Measurements from ENCODE around the gene GRIP1. TPM values are rescaled to one million over a fixed set of nuclear protein-coding genes. Genes with fewer than 3 reads are reported as not detected.

Gene GRIP1
- total and polyA plus RNA-seq, 2 donors from 2014 or later: 3.9 to 18.4 TPM

GRCh38 chr12:66495709-66496108, 183.2 kb downstream of the GRIP1 start:
- no peak for FAIRE-seq
- no peak for TF ChIP-seq CTCF (IDR thresholded peaks at IDR 0.05; ENCODE audit: borderline replicate concordance, extremely low read depth, insufficient read depth)
- Histone ChIP-seq H3K27ac (ENCODE audit: low read depth in 2 of 2, low read length in 2 of 2) (no peak overlapping the region), H3K9me3 (ENCODE audit: control insufficient read depth in 2 of 3, insufficient read depth in 1 of 3, low read length in 3 of 3) (no peaks in the 10 kb centered on the region), H3K4me3 (ENCODE audit: low read length in 3 of 3) (no peak overlapping the region), H3K4me1 (ENCODE audit: control insufficient read depth in 2 of 3, insufficient read depth in 2 of 3, low read depth in 1 of 3, low read length in 3 of 3) (no peaks in the 10 kb centered on the region), H3K27me3 (ENCODE audit: control insufficient read depth, insufficient read depth, low read length) (no peaks in the 10 kb centered on the region), H3K36me3 (ENCODE audit: control insufficient read depth in 2 of 3, insufficient read depth in 3 of 3, low read length in 3 of 3) (no peaks in the 10 kb centered on the region), H3K9ac (ENCODE audit: low read length in 3 of 3) (no peak overlapping the region)
- DNase-seq: no peak
- intact Hi-C loops (cut with DNase I): no loop called here

GRCh38 chr12:66493819-66494218, 185.1 kb downstream of the GRIP1 start:
- Histone ChIP-seq H3K36me3 (ENCODE audit: control insufficient read depth in 2 of 3, insufficient read depth in 3 of 3, low read length in 3 of 3) (no peaks in the 10 kb centered on the region), H3K4me1 (ENCODE audit: control insufficient read depth in 2 of 3, insufficient read depth in 2 of 3, low read depth in 1 of 3, low read length in 3 of 3) (no peaks in the 10 kb centered on the region), H3K9ac (ENCODE audit: low read length in 3 of 3) (no peak overlapping the region), H3K27ac (ENCODE audit: low read depth in 2 of 2, low read length in 2 of 2) (no peak overlapping the region), H3K4me3 (ENCODE audit: low read length in 3 of 3) (no peak overlapping the region), H3K27me3 (ENCODE audit: control insufficient read depth, insufficient read depth, low read length) (no peaks in the 10 kb centered on the region), H3K9me3 (ENCODE audit: control insufficient read depth in 2 of 3, insufficient read depth in 1 of 3, low read length in 3 of 3) (no peaks in the 10 kb centered on the region)
- TF ChIP-seq CTCF (IDR thresholded peaks at IDR 0.05; ENCODE audit: borderline replicate concordance, extremely low read depth, insufficient read depth): no peak
- intact Hi-C loops (cut with DNase I): no loop called here
- FAIRE-seq: no peak
- no peak for DNase-seq

GRCh38 chr12:66491853-66492252, 187.0 kb downstream of the GRIP1 start:
- FAIRE-seq: no peak
- intact Hi-C loops (cut with DNase I): no loop called here
- TF ChIP-seq CTCF (IDR thresholded peaks at IDR 0.05; ENCODE audit: borderline replicate concordance, extremely low read depth, insufficient read depth): no peak

More at GRCh38 chr12:66491853-66492252, 187.0 kb downstream of the GRIP1 start:
- Histone ChIP-seq H3K36me3 (ENCODE audit: control insufficient read depth in 2 of 3, insufficient read depth in 3 of 3, low read length in 3 of 3) (no peaks in the 10 kb centered on the region), H3K4me1 (ENCODE audit: control insufficient read depth in 2 of 3, insufficient read depth in 2 of 3, low read depth in 1 of 3, low read length in 3 of 3) (no peaks in the 10 kb centered on the region), H3K9ac (ENCODE audit: low read length in 3 of 3) (no peak overlapping the region), H3K9me3 (ENCODE audit: control insufficient read depth in 2 of 3, insufficient read depth in 1 of 3, low read length in 3 of 3) (no peaks in the 10 kb centered on the region), H3K27me3 (ENCODE audit: control insufficient read depth, insufficient read depth, low read length) (no peaks in the 10 kb centered on the region), H3K27ac (ENCODE audit: low read depth in 2 of 2, low read length in 2 of 2) (no peak overlapping the region), H3K4me3 (ENCODE audit: low read length in 3 of 3) (no peak overlapping the region)
- DNase-seq: peak in 2 of 5 donors; percentile 7 to 44
